Activated CD8-positive, alpha-beta memory T cell treated with anti-CD3 and anti-CD28 coated beads, Interleukin-2, amount 50 U/mL, for 48 hours (primary cell): ENCODE data around the gene PRSS50.
"Not testable (repeated sequence)": the region's sequence is repeated elsewhere in the genome, so short reads cannot be mapped to it uniquely, and the experiment has no call there.

ENCODE experiments used
- DNase-seq: peaks from one replicate; pipeline ENCODE4 v3.0.0-alpha.2; 2020

Gene PRSS50

DNA sequence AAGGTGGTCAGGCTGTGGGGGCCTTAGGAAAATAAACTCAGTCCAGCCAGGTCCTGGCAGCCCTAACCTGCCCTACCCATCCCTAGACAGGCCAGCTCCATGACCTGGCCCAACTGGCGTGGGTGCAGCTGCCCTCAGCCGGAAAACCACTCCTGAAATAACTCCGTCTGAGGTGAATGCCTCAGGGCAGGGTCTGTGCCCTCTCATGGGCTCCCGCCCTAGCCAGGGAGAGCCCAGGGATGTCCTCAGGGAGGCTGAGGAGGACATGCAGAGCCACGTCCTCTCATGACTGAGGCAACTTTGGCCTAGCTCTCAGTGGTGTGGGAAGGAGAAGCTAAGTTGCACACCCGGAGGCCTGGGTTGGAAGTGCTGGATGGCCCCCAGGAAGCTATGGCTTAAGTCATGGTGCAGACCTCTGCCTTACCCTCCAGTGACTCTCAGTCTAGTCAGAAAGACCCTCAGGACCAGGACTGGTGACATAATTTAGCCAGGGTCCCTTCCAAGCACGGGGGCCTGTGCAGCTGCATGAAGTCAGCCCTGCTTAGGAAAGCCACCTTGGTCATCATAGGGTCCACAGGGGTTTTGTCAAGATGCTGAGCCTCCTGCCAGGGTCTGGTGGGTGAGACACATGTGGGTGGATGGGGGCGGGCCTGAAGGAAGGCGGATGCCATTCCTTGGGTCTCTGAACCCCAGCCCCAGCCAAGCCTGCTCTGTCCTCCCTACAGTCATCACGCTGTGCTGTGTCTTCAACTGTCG is 9.1 kb downstream of the PRSS50 start:
- no peak for DNase-seq

DNA sequence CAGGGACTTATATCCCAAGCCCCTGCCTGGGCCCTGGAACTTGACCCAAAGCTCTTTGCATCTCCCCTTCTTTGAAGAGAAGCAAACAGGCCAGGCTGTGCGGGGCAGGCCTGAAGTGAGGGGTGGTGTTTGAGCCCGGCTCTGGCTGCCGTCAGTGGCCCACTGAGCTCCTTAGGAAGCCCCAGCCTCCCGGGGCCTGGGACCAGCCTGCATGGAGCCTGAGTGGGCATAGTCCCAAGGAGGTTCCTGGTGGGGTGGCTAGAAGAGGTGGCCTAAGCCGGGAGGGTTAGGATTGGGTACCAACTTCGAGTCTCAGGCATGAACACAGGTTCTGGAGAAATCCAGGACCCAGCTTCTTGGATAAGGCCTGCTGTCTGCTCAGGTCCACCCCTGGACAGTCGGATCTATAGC is 10.1 kb downstream of the PRSS50 start:
- no peak for DNase-seq

DNA sequence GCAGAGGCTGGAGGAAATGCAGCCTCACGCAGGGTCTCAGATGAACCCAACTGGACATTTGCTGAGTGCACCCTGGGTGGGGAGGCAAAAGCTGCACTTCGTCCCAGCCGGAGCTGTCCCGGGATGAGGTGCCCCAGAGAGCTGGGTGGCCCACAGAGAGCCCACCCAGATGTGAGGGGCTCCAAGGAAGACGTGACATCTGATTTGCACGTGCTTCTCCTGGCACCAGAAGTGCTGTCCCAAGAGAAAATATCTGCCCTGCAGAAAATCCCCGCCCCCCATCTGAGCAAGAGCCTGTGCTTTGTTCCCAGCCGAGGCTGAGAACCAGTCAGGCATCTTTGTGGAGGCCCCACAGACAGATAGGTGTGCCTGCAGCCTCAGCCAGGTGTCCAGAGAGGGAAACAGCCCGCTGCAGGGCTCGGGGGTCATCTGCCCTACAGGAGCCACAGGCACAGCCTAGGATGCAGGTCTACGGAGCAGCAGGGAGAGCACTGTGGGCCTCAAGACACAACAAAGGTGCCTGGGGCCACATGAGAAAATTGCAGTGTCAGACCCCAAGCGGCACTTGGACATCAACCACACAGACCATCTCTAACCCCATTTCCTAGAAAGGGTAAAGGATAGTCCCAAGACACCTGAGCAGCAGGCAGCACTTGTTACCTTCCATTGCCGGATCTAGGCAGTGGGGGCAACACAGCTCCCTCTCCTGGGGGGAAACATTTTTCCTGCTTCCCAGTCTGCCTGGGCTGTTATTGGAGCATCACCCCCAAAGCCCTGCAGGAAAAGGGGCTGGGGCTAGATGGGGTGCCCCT is 10.7 kb downstream of the PRSS50 start:
- DNase-seq, result no peak

DNA sequence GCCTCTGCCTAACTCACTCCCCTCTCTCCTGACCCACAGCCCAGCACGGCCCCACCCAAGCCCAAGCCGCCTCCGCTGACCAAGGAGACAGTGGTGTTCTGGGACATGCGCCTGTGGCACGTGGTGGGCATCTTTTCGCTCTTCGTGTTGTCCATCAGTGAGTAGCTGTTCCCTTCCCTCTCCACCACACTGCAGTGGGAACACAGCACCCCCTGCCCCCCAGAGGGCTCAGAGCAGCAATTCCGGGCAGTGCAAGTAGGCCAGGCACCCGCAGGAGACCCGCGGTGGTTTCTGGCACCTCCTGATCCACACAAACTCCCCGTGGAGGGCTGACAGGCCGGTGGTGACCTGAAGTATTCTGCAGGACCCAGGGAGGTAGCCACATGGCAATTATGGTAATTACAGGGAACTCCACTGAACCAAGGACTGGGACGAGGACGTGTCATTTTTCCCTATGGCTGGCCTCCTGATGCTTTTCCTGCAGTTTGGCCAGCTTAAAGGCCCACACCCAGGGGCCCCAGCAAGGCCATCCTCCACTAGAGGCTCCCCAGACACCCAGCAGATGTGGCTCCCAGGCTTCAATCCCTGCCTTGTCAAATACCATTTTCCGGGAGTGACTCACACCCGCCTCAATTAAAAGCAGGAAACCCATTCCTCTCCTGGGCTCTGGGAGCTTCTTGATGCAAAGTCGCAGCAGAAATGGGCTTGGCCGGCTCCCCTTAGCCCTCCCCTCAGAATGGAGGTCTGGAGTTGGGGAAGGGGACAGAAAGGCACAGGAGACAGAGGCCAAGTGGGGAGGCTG is 11.7 kb downstream of the PRSS50 start:
- no peak for DNase-seq

DNA sequence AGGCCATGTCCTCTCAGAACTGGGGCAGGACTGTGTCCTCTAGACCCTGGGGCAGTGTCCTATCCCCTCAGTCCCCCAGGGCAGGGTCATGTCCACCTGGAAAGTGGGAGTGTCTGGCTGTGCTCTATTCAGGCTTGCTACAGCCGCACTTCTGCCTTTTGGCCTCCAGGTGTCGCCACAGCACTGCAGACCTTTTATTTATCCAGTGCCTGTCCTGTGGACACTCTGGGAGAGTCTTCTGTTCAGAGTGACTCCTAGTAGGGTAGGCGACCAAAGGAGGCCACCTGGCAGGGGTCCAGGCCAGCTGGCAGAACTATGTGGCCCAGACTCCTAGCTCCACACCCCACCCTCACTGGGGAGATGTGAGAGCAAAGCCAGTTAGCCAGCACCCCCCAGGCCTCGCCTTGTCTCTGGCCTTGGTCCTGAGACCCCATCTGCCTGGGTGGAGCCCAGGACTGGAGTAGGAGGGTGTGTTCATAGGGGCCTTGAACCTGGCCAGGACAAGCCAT is 12.6 kb downstream of the PRSS50 start:
- DNase-seq, result peak; percentile 84

DNA sequence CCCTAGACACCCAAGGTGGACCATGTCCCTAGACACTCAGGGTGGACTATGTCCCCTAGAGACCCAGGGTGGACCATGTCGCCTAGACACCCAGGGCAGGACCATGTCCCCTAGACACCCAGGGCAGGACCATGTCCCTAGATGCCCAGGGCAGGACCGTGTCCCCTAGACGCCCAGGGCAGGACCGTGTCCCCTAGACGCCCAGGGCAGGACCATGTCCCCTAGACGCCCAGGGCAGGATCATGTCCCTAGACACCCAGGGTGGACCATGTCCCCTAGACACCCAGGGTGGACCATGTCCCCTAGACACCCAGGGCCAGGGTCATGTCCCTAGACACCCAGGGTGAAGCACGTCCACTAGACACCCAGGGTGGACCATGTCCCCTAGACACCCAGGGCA is 13.3 kb downstream of the PRSS50 start:
- DNase-seq, result not testable (repeated sequence)

DNA sequence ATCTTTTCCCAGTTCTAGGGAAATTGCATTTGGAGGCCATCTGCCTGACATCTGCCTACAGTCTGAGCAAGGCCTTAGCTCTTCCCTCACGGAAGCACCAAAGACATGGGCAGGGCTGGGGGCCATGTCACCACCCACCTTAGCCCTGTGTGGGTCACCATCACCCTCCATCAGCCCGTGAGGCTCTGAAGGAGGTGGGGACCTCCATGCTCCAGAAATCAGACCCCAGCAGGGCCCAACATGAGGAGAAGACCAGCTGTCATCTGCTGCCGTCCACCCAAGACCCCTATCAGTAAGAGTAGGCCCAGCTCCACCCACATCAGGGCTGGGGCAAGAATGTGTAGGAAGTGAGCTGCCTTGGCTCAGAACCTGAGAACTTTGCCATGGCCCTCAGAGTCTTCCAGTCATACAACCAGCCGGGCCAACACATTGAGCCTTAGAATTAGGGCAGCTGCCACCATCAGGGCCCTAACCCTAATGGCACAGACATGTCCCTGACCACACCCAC is 14.6 kb downstream of the PRSS50 start:
- DNase-seq, result no peak

DNA sequence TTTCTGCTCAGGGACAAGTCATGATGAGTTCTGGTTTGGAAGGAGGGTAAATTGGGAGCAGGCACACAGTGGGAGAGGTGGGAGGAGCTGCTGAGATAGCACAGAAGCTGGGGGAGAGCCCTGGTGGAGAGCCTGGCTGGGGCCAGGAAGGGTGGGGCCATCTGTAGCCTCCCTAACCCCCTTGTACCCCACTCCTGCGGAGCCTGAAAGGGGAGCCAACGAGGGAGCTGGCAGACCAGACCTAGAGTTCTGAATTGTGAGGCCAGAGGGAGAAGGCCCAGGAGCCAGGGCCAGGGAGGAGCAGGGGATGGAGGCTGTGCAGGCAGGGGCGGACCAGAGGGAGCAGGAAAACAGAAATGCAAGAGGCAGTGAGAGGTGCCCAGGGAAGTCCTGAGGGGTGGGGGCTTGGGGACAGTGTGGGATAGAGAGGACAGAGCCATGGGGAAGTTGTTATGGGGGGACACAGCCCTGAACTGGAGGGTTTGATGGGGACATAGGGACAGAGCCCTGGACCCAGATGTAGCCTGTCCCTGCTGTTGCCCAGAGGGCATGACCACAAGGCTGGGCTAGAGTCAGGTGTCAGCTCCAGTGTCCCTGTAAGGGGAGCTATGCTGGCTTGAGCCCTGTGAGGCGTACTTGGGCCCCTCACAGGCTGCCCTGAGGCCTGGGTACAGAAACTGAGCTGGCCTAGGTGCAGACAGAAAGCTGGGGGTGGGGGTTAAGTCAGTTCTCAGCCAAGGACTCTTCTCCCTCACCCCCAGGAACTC is 15.2 kb downstream of the PRSS50 start:
- DNase-seq, result no peak

DNA sequence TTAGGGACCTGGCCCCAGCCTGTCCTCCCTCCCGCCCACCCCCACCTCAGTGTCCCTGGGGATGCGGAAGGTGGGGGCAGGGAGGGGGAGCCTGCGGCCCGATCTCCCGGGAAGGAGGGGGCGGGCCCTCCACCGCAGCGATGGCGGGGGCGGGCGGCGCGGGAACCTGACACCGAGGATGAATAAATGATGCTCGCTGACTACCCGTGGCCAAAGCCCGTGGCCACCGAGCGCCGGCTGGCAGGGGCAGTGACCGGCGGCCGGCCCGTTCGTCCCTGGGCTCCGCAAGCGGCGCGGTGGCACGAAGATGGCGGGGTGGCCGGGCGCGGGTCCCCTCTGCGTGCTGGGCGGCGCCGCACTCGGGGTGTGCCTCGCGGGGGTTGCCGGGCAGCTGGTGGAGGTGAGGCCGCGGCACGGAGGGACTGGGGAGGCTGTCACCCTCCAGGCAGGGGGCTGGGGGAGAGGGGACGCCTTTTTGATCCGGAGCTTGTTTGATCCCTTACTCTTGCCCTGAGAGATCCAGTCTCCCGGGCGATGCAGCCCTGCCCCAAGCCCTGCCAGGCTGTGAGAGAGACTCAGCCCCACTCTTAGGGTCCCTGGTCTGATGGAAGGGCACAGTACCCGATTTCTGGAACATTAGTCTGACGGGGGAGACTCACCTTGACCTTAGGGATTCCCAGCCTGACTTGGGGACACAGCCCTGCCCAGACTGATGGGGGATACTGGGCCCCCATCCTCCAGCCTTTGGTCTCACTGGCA is 16.3 kb downstream of the PRSS50 start, which contains the start of gene TMIE:
TSS of gene TMIE (plus strand) at position 212 of the 759 bp plus-strand sequence. CDS start at position 308, 96 bp downstream.
- DNase-seq, result no peak

DNA sequence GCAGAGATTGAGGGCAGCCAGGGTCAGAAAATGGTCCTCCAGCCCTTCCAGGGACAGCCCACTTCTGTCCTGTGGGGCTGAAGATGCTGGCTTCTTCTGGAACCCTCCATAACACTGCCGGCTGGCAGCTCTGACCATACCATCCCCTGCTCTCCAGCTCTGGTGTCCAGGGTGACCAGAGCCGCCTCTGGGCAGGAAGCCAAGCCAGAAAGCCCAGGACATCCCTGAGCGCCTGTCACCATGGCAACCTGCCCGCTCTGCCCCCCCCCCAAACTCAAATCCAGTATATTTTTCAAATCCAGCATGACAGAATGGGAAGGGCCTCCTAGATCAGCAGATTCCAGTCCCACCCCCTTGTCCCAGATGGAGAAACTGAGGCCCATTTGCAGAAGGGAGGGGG is 16.9 kb downstream of the PRSS50 start:
- DNase-seq, result no peak

DNA sequence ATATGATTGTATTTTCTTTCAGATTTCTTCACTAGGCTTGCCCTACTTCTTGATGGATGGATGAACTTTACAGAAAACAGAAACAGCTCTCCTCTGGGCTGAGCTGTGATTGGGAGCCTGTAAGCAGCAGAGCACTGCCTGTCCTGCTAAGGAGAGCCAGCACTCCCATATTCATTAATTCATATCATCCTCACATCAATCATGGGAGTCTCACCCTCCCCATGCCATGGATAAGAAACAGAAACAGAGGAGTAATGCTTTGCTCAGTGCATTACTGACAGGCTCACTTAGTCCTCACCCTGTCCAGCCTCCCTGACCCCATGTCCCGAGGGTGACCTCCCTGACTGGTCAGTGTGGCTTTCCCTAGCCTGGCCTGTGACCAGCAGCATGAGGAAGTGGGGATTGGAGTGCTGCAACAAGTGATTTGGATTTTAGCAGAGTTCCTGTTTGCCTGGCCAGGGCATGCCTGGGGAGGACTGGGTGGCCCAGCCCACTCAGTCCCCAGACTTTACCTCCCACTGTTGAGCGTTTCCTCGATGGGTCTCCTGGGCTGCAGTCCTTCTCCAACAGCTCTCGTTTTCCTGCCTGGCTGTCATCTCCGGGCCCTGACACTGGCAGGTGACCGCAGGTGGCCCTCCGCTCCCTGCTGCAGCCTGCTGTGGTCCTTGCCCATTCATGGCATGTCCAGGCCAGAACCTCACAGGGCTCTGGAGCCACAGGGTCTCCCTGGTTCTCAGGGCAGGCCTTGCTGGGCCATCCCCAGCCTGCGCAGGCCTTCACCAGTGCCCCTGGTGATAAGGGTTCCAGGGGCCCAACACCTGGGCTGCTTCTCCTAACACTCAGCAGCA is 17.8 kb downstream of the PRSS50 start:
- no peak for DNase-seq

DNA sequence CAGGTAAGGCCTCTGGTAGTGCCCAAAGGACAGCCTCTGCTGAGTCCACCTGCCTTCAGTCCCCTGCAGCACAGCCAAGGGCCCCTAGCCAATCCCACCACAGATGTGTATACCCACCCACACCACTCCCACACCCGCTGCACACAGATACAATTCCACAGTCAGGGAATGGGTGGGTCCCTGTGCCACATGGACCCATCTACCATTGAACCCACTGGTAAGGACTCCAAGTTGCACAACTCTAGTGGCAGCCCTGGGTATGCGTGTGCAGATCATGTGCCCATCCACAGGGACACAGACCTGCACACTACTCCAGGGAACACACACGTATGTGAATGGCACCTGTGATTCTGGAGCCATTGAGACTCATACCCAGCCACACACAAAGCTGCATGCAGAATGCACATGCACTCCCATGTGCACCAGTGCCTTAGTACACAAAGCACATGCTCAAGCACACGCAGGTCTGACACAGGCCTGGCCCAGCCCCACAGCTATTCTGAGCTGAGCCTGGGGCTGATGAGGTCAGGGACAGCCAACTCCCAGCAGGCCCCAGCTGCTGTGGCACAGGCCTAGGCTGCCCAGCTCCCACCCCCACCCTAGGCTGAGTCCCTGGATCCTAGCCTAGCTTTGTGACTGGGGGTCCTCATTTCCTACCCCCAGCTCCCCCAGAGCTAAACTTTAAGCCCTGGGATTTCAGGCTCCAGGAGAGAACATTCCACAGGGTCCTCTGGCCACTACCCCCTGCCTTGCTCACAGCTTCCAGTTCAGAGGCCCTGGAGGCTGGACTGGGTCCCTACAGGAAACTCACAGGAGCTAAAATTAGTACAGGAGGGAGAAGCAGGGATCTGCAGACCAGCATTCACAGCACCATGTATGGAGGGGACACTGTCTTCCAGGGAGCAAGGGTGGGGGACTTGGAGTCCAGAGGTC is 21.4 kb downstream of the PRSS50 start:
- no peak for DNase-seq

DNA sequence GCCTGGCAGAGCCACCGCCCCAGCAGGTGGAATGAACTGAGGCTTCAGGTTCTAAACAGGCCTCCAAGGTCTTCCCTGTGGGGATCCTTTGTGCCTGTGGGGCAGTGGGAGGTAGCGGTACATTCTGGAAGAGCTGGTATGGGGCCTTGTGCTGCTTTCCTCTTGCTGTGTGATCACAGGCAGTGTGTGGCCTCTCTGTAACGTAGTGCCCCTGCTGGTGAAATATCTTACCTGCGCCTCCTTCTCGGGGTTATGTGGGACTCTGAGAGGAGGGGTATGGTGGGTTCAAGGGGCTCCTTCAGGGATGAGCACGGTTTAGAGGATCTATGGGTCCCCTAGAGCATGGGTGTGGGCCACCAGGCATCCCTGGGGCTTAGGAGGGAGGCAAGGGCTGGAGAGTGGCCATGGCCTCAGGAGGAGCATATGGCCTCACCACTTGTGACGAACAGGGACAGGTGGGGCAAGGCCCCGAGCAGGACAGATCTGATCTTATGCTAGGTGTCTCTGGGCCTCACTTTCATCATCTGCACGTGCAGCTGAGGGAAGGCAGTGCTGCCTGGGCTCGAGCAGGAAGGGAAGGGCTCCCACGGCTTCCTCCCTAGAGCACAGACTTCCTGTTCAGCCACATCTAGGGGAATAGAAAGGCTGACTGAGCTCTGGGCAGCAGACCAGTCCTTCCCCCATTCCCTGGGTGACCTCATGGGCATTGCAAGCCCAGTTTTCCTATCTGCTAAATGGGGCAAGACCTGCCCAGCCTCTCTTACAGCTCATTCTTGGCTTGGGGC is 22.3 kb downstream of the PRSS50 start:
- DNase-seq, result peak; percentile 67

DNA sequence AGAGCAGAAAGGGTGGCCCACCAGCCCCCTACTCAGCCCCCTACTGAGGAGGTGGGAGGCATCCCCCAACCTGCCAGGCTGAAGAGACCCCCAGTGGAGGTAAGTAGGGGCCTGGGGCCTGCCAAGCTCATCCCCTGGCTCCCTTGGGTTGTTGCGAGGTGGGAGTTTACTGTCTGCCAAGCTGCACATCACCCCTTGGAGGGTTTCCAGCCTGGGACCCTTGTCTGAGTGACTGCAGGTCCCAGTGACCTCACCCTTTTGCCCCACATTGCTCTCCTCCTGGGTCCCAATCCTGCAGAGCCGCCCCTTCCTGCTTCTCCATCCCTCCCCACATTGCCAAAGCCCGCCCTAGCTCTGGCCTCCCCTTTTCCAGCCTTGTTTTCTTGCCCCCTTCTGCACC is 23.1 kb downstream of the PRSS50 start:
- DNase-seq, result no peak

DNA sequence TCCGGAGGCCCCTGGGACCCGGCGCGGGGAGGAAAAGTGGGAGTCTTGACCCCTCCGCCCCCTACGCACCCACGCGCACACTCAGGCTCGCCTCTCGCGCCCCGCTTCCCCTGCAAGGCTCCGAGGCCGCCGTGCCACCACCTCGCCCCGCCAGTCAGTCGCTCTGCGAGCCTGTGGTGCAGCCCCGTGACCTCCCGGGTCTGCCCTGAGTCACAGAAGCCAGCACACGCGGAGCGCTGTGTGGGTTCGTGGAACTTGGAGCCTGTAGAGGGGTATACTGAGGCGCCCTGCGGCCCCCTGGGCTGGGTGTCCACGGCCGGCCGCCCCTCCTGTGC is 23.8 kb downstream of the PRSS50 start:
- DNase-seq, result peak; percentile 71

DNA sequence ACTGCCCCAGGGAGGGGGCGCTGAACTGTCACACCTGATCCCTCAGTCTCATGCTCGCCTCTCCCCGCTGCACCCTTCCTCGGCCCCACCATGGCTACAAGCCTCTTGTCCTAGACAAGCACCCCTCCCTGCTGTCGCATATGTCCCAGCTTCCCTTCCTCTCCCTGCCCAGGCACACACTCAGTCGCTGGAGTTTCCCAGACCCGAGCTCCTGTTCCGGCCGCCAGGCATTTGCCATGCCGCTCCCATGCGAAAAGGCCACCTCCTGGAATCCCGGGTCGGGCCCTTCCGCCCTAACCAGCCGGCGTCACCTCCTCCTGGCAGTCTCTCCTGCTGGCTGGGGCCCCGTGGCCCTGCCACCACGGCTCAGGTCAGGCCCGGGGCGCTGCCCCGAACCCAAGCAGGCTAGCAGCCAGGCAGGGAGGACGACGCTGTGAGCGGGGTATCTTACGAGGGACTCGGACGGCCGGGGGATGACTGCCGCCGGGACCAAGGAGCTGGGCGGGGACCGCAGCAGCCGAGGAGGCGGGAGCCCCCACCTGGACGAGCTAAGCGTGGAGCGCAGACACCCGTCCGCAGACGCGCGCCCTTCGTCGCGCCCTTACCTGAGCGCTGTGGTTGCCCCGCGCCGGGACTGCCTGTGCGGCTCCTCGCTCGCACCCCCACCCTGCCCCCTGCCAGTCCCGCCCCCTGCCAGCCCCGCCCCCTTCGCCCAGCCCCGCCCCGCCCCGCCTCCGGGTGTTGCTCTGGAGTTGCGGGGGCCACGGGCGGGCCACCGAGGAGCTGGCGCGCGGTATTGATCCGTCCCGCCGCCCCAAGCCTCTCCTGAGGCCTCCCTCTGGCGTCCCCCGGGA is 24.4 kb downstream of the PRSS50 start, which contains the start of gene ALS2CL:
TSS of gene ALS2CL (minus strand) at position 642 of the 854 bp plus-strand sequence. CDS start 4,239 bp downstream, outside the sequence.
- DNase-seq, result peak; percentile 78

DNA sequence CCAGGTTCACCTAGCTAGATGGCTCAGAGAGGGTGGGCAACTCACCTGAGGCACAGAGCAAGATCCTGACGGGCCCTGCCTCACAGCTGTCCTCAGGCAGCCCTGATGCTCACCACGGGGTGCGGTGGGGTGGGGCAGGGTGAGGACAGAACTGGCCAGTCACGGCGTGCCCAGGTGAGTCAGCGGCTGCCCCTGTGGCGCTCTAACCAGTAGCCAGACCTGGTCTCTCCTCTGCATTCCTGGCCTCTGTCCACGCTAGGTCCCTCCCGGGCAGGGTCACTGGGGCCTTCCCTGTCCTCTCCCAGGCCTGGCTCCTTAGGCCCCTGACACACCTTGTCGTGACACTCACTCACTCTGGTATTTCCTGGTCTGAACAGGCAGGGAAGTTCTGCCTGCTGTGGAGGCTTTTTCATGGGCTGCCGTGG is 25.1 kb downstream of the PRSS50 start:
- DNase-seq, result no peak
